ENCODE results near the gene LAMTOR2.

The LAMTOR2 gene

GRCh38 chr1:156090840-156091188 lies 36.2 kb downstream of the LAMTOR2 start:
- Mint-ChIP-seq H3K27me3 (peaks cover 42% of the 10 kb centered on the region), H3K27ac (no peak overlapping the region), H3K9me3 (no peaks in the 10 kb centered on the region), H3K4me3 (no peak overlapping the region), H3K4me1 (peaks cover 10% of the 10 kb centered on the region), H3K36me3 (ENCODE audit: low read depth) (no peaks in the 10 kb centered on the region)
- DNase-seq (peak; percentile 92), ATAC-seq (peak; percentile 95)

DNA sequence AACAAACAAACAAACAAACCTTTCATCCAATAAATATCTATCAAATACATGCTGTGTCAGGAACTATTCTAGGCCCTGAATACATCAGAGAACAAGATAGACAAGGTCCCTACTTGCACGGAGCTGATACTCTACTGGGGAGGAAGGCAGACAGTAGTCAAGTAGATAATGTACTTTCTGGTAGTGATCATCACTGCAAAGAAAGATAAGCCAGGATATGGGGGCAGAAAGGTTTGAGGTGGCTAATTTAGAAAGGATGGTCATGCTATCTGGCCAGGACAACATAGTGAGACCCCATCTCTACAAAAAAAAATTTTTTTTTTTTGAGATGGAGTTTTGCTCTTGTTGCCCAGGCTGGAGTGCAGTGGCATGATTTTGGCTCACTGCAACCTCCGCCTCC lies 37.0 kb downstream of the LAMTOR2 start:
- Mint-ChIP-seq H3K36me3 (ENCODE audit: low read depth) (no peaks in the 10 kb centered on the region), H3K27me3 (peaks cover 36% of the 10 kb centered on the region), H3K27ac (no peak overlapping the region), H3K4me3 (no peak overlapping the region), H3K9me3 (no peaks in the 10 kb centered on the region), H3K4me1 (peaks cover 18% of the 10 kb centered on the region)
- ATAC-seq (no peak), DNase-seq (no peak)

- H3K9me3 Mint-ChIP-seq = no peaks in the 10 kb centered on the region
- peaks cover 55% of the 10 kb centered on the region for H3K4me1 Mint-ChIP-seq
- peak overlapping the region; percentile 98 for H3K27ac Mint-ChIP-seq
- peaks cover 3% of the 10 kb centered on the region for H3K36me3 Mint-ChIP-seq (ENCODE audit: low read depth)
- H3K4me3 Mint-ChIP-seq = peak overlapping the region; percentile 76
- ATAC-seq = no peak
- H3K27me3 Mint-ChIP-seq = peaks cover 29% of the 10 kb centered on the region
- DNase-seq = peak; percentile 36
Observed at GRCh38 chr1:156095906-156096508, 41.4 kb downstream of the LAMTOR2 start.

GRCh38 chr1:156096640-156097391 lies 42.2 kb downstream of the LAMTOR2 start:
- no peaks in the 10 kb centered on the region for H3K9me3 Mint-ChIP-seq
- peaks cover 3% of the 10 kb centered on the region for H3K36me3 Mint-ChIP-seq (ENCODE audit: low read depth)
- DNase-seq (peak; percentile 91), ATAC-seq (peak; percentile 81)
- H3K4me1 Mint-ChIP-seq = peaks cover 61% of the 10 kb centered on the region
- H3K27ac Mint-ChIP-seq = peak overlapping the region; percentile 98
- H3K4me3 Mint-ChIP-seq = peak overlapping the region; percentile 76
- H3K27me3 Mint-ChIP-seq = peaks cover 34% of the 10 kb centered on the region

GRCh38 chr1:156097499-156098178 lies 43.1 kb downstream of the LAMTOR2 start:
- peak overlapping the region; percentile 98 for H3K27ac Mint-ChIP-seq
- DNase-seq (peak; percentile 66), ATAC-seq (peak; percentile 45)
- no peaks in the 10 kb centered on the region for H3K9me3 Mint-ChIP-seq
- peaks cover 32% of the 10 kb centered on the region for H3K27me3 Mint-ChIP-seq
- H3K4me3 Mint-ChIP-seq = peak overlapping the region; percentile 76
- H3K36me3 Mint-ChIP-seq (ENCODE audit: low read depth) = peaks cover 3% of the 10 kb centered on the region
- peaks cover 65% of the 10 kb centered on the region for H3K4me1 Mint-ChIP-seq

DNA sequence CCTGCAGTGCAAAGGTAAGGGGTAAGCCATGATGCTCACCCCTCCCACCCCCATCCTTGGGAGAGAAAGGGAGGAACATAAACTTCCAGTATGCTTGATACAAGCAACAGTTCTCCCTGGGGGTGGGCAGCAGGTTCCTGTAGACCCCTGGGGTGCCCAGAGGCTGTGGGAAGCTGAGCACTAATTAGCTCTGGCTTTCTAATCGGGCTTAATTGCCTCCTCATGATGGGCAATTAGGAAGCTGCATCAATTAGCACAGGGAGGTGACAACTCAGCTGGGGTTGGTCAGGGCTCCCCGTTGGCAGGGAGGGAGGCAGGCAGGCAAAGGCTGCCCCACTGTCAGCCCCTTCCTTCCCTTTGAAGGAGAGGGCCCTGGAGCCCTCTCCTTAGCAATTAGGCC lies 44.2 kb downstream of the LAMTOR2 start:
- Mint-ChIP-seq H3K4me3 (no peak overlapping the region), H3K36me3 (ENCODE audit: low read depth) (peaks cover 3% of the 10 kb centered on the region), H3K4me1 (peaks cover 77% of the 10 kb centered on the region), H3K27ac (peak overlapping the region; percentile 98), H3K9me3 (no peaks in the 10 kb centered on the region), H3K27me3 (peaks cover 28% of the 10 kb centered on the region)
- ATAC-seq (no peak), DNase-seq (no peak)

DNA sequence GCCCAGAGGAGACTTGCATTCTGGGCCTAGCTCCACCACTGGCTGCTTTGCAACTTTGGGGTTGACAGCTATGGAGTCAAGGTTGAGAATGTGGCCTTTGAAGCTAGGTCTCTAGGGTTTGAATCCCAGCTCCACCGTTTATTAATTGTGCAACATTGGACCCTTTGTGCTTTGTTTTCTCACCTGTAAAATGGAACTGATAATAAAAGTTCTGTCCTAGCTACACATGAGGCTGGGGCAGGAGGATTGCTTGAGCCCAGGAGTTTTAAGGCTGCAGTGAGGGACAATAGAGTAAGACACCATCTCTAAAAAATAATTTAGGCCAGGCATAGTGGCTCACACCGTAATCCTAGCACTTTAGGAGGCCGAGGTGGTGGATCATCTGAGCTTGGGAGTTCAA lies 44.7 kb downstream of the LAMTOR2 start:
- peaks cover 82% of the 10 kb centered on the region for H3K4me1 Mint-ChIP-seq
- H3K27ac Mint-ChIP-seq = peak overlapping the region; percentile 6
- H3K27me3 Mint-ChIP-seq = peaks cover 25% of the 10 kb centered on the region
- DNase-seq = no peak
- peaks cover 3% of the 10 kb centered on the region for H3K36me3 Mint-ChIP-seq (ENCODE audit: low read depth)
- ATAC-seq = no peak
- H3K4me3 Mint-ChIP-seq = no peak overlapping the region
- H3K9me3 Mint-ChIP-seq = no peaks in the 10 kb centered on the region

DNA sequence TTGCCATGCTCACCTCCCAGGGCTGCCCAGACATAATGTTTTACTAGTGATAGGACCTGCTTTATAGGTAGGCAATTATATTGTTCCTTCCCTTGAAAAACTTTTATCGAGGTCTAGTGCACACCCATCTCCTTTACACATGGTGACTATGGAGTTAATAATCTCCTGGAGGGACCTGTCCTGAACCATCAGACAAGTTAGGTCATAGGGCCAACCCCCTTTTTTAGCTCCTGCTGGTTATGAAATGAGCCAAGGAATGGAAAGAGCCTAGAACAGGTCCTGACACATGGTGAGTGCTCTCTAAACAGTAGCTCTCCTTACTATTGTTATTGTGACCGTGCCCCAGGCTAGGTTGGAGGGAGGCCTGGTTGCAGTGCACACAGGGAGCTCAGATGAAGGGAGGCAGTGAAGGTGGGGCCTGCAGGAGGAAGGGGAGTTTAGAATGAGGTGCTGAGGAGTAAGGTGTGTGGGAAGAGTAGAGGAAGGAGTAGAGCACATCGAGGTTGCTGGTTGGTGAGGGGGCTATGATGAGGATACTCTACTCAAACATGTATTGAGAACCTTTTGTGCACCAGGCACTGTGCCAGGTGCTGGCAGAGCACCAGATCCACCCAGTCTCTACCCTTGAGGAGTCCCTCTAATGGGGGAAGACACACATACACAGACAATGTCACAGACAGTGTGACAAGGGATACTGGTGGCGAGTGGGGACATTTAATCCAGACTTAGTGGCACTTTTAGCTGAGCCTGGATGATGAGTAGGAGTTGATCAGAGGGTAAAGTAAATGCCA lies 45.8 kb downstream of the LAMTOR2 start:
- ATAC-seq (no peak), DNase-seq (no peak)
- H3K4me1 Mint-ChIP-seq = peaks cover 88% of the 10 kb centered on the region
- no peak overlapping the region for H3K4me3 Mint-ChIP-seq
- H3K36me3 Mint-ChIP-seq (ENCODE audit: low read depth) = peaks cover 3% of the 10 kb centered on the region
- H3K27ac Mint-ChIP-seq = peak overlapping the region; percentile 41
- H3K9me3 Mint-ChIP-seq = no peaks in the 10 kb centered on the region
- H3K27me3 Mint-ChIP-seq = peaks cover 23% of the 10 kb centered on the region

GRCh38 chr1:156101880-156102279 lies 47.3 kb downstream of the LAMTOR2 start:
- no peak overlapping the region for H3K4me3 Mint-ChIP-seq
- ATAC-seq (no peak), DNase-seq (no peak)
- H3K27ac Mint-ChIP-seq = no peak overlapping the region
- peaks cover 5% of the 10 kb centered on the region for H3K36me3 Mint-ChIP-seq (ENCODE audit: low read depth)
- peaks cover 18% of the 10 kb centered on the region for H3K27me3 Mint-ChIP-seq
- no peaks in the 10 kb centered on the region for H3K9me3 Mint-ChIP-seq
- H3K4me1 Mint-ChIP-seq = peaks cover 87% of the 10 kb centered on the region

GRCh38 chr1:156102633-156103511 lies 48.3 kb downstream of the LAMTOR2 start:
- ATAC-seq = no peak
- no peak overlapping the region for H3K4me3 Mint-ChIP-seq
- DNase-seq = no peak
- H3K27me3 Mint-ChIP-seq = peaks cover 16% of the 10 kb centered on the region
- peak overlapping the region; percentile 94 for H3K27ac Mint-ChIP-seq
- H3K36me3 Mint-ChIP-seq (ENCODE audit: low read depth) = peaks cover 3% of the 10 kb centered on the region
- peaks cover 87% of the 10 kb centered on the region for H3K4me1 Mint-ChIP-seq
- no peaks in the 10 kb centered on the region for H3K9me3 Mint-ChIP-seq

DNA sequence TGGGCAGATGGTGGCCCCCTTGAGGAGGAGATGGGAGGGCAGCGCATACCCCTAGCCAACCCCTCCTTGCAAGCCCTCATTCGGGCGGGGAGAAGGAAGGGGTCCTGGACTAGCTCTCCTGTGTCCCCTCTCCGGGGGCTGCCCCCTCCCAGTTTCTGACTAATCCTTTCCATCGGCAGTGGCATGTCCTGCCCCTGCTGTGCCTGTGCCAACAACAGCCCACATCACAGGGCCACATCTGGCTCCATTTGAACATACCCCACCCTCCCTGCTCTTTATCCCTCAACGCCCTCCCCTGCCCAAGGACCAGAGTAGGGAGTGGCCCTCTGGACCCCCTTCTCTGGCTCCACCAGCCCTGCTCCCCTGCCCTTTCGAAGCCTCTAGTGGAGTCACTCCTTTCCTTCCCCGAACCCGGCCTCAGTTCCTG lies 49.0 kb downstream of the LAMTOR2 start:
- Mint-ChIP-seq H3K4me1 (peaks cover 87% of the 10 kb centered on the region), H3K27me3 (peaks cover 16% of the 10 kb centered on the region), H3K9me3 (no peaks in the 10 kb centered on the region), H3K36me3 (ENCODE audit: low read depth) (peaks cover 3% of the 10 kb centered on the region), H3K4me3 (peak overlapping the region; percentile 45), H3K27ac (peak overlapping the region; percentile 94)
- DNase-seq (peak; percentile 64), ATAC-seq (peak; percentile 21)

- peak overlapping the region; percentile 45 for H3K4me3 Mint-ChIP-seq
- H3K27ac Mint-ChIP-seq = peak overlapping the region; percentile 94
- H3K4me1 Mint-ChIP-seq = peaks cover 89% of the 10 kb centered on the region
- ATAC-seq (peak; percentile 35), DNase-seq (peak; percentile 58)
- H3K36me3 Mint-ChIP-seq (ENCODE audit: low read depth) = peaks cover 3% of the 10 kb centered on the region
- H3K9me3 Mint-ChIP-seq = no peaks in the 10 kb centered on the region
- H3K27me3 Mint-ChIP-seq = peaks cover 16% of the 10 kb centered on the region
Observed at GRCh38 chr1:156104065-156104810, 49.7 kb downstream of the LAMTOR2 start.

Data from activated naive CD8-positive, alpha-beta T cell treated with anti-CD3 and anti-CD28 coated beads, Interleukin-2, amount 50 U/mL, for 24 hours (primary cell).